ENCODE results near the gene MAPK6.
A peak's percentile ranks its signal among the peaks of the same experiment; 100 is the strongest.
"Not testable (repeated sequence)": the region's sequence is repeated elsewhere in the genome, so short reads cannot be mapped to it uniquely, and the experiment has no call there.

MAPK6 gene

DNA sequence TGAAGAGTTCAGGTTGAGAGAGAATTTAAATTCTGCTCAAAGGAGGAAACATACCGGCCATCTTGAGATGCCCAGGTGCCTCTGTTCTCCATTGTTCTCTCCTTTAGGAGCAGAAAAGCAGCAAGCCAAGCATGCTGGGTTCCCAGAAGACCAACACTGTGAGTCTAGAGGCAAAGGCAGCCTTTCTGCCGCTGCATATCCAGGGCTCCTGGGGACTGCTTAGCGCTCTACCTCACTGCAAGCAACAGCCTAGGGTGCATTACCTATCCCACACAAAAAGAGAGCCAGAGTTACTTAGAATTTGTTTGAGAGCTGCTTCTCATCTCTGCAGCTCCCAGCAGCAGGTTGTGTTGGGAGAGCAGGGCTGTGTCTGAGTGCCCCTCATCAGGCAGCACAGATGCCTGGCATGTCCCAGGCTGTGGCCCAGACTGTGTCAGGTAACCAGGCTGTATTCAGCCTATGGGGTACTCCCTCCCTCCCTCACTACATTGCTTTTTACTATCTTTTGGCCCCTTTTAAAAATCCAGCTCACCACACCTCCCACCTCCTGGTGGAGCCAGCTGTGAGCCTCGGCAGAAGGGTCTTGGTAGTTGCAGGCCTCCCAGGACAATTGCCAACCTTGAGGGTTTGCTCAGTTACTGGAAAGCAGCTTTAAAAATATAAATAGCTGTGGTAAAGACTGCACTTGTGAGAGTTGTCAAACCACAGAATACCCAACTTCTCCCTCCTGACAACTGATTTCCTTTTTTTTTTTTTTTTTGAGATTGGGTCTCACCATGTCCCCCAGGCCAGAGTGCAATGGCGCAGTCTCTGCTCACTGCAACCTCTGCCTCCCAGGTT, 63.4 kb downstream of the MAPK6 start:
- no peak overlapping the region for H3K4me3 ChIP-seq (ENCODE audit: low read length)
- TF ChIP-seq, protein P1, sequence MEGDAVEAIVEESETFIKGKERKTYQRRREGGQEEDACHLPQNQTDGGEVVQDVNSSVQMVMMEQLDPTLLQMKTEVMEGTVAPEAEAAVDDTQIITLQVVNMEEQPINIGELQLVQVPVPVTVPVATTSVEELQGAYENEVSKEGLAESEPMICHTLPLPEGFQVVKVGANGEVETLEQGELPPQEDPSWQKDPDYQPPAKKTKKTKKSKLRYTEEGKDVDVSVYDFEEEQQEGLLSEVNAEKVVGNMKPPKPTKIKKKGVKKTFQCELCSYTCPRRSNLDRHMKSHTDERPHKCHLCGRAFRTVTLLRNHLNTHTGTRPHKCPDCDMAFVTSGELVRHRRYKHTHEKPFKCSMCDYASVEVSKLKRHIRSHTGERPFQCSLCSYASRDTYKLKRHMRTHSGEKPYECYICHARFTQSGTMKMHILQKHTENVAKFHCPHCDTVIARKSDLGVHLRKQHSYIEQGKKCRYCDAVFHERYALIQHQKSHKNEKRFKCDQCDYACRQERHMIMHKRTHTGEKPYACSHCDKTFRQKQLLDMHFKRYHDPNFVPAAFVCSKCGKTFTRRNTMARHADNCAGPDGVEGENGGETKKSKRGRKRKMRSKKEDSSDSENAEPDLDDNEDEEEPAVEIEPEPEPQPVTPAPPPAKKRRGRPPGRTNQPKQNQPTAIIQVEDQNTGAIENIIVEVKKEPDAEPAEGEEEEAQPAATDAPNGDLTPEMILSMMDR (IDR thresholded peaks at IDR 0.05; ENCODE audit: insufficient read depth, low read depth, low read length, missing control alignments): no peak
- no peak for DNase-seq (ENCODE audit: low read depth)

DNA sequence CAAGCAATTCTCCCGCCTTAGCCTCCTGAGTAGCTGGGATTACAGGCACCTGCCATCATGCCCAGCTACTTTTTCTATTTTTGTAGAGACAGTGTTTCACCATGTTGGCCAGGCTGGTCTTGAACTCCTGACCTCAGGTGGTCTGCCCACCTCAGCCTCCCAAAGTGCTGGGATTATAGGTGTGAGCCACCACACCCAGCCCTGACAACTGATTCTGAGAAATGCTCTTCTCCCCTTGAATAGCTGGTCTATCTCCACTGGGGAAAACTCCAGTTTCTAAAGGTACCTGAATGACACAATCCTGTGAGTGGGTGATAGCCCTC, 64.0 kb downstream of the MAPK6 start:
- H3K4me3 ChIP-seq (ENCODE audit: low read length); DNase-seq (ENCODE audit: low read depth): not testable (repeated sequence)

DNA sequence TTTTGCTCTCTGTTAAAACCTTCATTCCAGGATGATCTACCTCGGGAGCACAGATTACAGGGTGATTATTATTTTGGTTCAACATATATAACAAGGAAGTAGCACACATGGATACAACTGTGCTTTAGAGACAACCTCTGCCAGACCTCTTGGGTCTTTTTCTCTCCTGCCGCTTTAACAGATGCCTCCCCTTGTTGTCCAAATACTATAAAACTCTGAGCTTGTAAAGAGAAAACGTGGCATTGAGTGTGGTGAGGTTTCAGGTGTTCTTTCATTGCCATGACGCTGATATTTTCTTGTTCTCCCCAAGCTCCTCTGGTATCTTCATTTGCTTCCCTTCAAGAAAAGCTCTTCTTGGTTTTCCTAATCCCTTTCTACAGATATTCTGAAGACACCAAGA, 64.6 kb downstream of the MAPK6 start:
- TF ChIP-seq, protein P1 (IDR thresholded peaks at IDR 0.05; ENCODE audit: insufficient read depth, low read depth, low read length, missing control alignments): no peak
- no peak overlapping the region for H3K4me3 ChIP-seq (ENCODE audit: low read length)
- DNase-seq (ENCODE audit: low read depth): no peak

DNA sequence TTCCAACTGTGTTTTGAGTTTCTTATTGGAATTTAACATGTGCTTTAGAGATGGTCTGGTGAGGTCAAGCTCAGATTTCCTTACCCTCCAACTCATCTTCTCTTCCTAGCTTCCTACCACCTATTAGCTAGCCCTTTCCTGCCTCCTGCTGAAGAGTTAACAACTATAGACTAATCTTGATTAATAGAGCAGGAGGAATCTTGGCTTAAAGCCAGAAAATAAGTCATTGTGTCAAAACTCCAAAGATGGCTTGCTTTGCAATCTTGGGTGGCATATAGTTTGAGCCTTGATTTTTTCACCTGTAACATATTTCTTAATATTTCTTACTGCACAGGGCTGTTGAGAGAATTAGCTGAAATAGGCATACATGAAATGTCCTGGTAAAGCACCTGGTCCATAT, 66.3 kb downstream of the MAPK6 start:
- DNase-seq (ENCODE audit: low read depth): peak; percentile 70
- TF ChIP-seq, protein P1 (IDR thresholded peaks at IDR 0.05; ENCODE audit: insufficient read depth, low read depth, low read length, missing control alignments): no peak

DNA sequence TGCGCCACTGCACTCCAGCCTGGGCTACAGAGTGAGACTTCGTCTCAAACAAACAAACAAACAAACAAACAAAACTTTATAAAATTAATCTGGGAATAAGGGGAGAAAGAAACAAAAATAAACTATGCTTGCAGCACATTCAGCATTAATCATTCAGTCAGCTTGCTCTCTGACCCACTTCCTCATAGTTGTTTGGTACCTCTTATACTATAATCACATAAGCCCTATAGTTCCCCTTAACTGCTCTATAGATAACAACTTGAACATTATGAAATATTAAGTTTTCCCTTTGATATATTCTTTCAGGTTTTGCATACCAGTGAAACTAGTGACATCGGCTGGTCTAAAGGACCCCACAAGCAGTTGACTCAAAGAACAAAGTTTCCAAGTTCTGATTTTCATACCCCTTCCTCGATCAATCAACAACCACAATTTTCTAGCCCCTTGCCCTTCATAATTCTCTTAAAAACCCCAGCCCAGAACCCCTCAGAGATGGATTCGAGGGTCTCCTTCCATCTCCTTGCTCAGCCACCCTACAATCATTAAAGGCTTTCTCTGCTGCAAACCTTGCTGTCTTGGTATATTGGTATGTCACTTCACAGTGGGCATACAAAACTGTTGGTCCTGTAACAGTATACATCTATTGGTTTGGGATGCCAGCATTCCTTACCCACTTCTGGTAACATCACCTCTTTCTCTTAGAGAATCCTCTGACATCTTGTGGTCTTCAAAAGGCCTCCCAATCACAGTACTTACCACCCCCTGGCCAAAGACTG, 67.2 kb downstream of the MAPK6 start:
- DNase-seq (ENCODE audit: low read depth): no peak
- H3K4me3 ChIP-seq (ENCODE audit: low read length): no peak overlapping the region
- TF ChIP-seq, protein P1 (IDR thresholded peaks at IDR 0.05; ENCODE audit: insufficient read depth, low read depth, low read length, missing control alignments): no peak

More for the DNA sequence above, 66.3 kb downstream of the MAPK6 start:
- no peak overlapping the region for H3K4me3 ChIP-seq (ENCODE audit: low read length)

DNA sequence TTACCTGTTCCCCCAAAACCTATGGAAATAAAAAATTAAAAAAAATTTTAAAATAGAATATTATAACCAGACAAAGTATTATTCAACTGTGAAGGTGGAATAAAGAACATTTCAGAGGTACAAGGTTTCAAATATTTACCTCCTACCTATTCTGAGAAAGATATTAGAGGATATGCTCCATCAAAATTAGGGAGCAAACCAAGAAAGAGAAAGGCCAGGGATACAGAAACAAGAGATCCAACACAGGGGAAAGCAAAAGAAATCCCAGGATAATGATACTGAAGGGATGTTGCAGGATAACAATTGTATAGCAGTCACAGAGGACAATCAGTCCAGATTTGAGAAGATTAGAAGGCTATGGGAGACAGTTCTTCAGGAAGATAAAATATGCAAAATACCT, 71.2 kb downstream of the MAPK6 start:
- no peak overlapping the region for H3K4me3 ChIP-seq (ENCODE audit: low read length)
- TF ChIP-seq, protein P1 (IDR thresholded peaks at IDR 0.05; ENCODE audit: insufficient read depth, low read depth, low read length, missing control alignments): no peak
- DNase-seq (ENCODE audit: low read depth): no peak

DNA sequence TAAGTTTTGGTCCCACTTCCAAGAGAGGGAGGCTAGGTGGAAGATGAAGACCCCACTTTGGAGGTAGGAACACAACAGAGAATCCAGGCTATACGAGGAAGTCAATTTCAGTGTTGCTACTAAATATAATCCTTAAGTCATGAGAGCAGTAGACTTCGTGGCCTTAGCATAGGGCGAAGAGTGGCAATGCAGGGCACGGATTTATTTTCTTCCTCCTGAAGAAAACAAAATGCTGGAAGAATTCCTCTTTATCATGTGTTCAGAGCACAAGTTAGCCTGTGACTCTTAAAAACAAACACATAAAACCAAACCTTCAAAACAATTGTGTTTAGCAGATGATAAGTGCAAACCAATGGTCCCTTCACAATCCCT, 74.1 kb downstream of the MAPK6 start:
- no peak overlapping the region for H3K4me3 ChIP-seq (ENCODE audit: low read length)
- no peak for DNase-seq (ENCODE audit: low read depth)
- TF ChIP-seq, protein P1 (IDR thresholded peaks at IDR 0.05; ENCODE audit: insufficient read depth, low read depth, low read length, missing control alignments): no peak
